Activated T-helper 17 cell treated with anti-CD3 and anti-CD28 coated beads, Interleukin-2, amount 50 U/mL, for 72 hours (primary cell): ENCODE results near the gene WDR7. TPM values are rescaled to one million over a fixed set of nuclear protein-coding genes. Genes with fewer than 3 reads are reported as not detected.

Source experiments
- ATAC-seq: fragments of 150-1000 bp; cut with Tn5 transposase; replicated peaks from 2 replicates; pipeline ENCODE4 v1.10.0; 2021; ENCODE audit warnings: mild to moderate bottlenecking, moderate library complexity
- H3K27ac Mint-ChIP-seq: one replicate; pipeline ENCODE4 v1.8.0; 2022; ENCODE audit warnings: mixed read lengths
- H3K27me3 Mint-ChIP-seq: one replicate; pipeline ENCODE4 v1.8.0; 2022; ENCODE audit warnings: mixed read lengths
- H3K36me3 Mint-ChIP-seq: one replicate; pipeline ENCODE4 v1.8.0; 2022; ENCODE audit warnings: low read depth, mild to moderate bottlenecking, mixed read lengths
- H3K4me1 Mint-ChIP-seq: one replicate; pipeline ENCODE4 v1.8.0; 2022; ENCODE audit warnings: mixed read lengths
- H3K4me3 Mint-ChIP-seq: one replicate; pipeline ENCODE4 v1.8.0; 2022; ENCODE audit warnings: mild to moderate bottlenecking, mixed read lengths
- H3K9me3 Mint-ChIP-seq: one replicate; pipeline ENCODE4 v1.8.0; 2022; ENCODE audit warnings: mixed read lengths
- total RNA-seq, 2 donors: library from RNA; stranded (reverse); gene quantifications; one replicate each; pipeline ENCODE4 v1.2.3, GENCODE V29; 2022

The WDR7 gene
- total RNA-seq, 2 donors from 2014 or later = 24.9 to 27.4 TPM

DNA sequence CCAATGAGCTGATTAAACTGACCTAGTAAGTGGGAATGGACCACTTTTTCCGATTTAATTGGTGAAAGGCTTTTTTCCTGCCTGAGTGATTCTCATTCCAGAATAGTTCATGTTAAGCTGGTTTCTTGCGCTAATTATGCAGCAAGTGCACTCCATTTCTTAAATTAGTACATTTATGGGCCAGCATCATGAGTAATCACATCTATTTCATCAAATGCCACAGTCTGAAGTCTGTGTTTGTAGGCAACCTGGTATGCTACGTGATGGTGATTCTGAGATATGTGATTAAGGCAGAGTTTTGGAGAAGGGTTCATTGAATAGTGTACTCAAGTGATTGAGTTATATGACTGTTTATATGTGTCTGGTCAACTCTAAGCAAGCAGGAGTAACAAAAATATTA is 367.7 kb downstream of the WDR7 start:
- Mint-ChIP-seq H3K27ac (no peak overlapping the region), H3K36me3 (peaks cover 36% of the 10 kb centered on the region), H3K27me3 (no peaks in the 10 kb centered on the region), H3K4me3 (no peak overlapping the region), H3K9me3 (no peaks in the 10 kb centered on the region), H3K4me1 (peaks cover 13% of the 10 kb centered on the region)
- ATAC-seq = no peak

DNA sequence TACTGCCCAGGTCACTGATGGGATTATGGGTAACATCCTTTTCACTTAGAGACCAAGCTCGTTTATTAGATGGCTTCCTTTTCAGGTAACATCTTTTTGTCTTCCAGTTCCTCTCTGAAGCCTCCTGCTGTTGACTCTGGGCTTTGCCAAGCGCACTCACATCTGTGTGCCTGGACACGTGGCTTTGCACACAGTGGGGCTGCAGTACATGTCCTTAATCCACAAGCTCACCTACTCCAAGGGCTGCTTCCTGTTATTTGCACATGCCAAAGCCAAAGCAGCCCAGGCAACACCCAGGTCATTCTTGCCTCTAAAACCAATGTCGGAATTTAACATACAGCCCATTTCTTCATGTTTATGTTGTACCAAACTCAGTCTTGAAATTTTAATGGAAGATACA is 371.6 kb downstream of the WDR7 start:
- ATAC-seq = no peak
- Mint-ChIP-seq H3K4me1 (peaks cover 4% of the 10 kb centered on the region), H3K36me3 (peaks cover 65% of the 10 kb centered on the region), H3K9me3 (no peaks in the 10 kb centered on the region), H3K27ac (peak overlapping the region; percentile 30), H3K4me3 (no peak overlapping the region), H3K27me3 (no peaks in the 10 kb centered on the region)

DNA sequence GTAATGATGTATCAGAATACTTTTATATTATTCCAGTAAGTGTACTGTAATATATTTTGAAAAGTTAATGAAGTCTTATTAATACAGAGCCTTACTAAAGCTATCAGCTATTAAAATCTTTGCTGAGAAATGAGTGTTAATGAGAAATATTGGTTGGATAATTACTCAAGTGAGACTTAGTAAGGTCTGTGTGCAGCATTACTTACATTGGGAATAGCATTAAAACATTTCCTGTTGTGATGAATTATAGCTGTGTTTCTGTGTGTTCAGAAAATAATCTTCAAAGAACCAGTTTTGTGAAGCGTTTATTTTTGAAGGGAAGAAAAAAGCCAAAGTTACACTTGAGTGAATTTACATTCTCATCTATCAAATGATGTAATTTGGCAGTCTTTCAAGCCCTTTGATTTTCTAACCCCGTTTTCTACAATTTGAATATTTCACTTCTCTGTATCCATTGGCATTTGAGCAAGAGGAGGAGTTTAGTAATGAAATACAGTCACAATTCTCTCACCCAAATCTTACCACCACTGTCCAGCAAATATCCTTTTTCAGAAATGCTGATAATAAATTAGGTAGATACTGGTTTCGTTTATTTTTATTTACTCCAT is 372.2 kb downstream of the WDR7 start:
- no peak for ATAC-seq
- Mint-ChIP-seq H3K4me3 (no peak overlapping the region), H3K27ac (no peak overlapping the region), H3K36me3 (peaks cover 72% of the 10 kb centered on the region), H3K27me3 (no peaks in the 10 kb centered on the region), H3K9me3 (no peaks in the 10 kb centered on the region), H3K4me1 (no peaks in the 10 kb centered on the region)

DNA sequence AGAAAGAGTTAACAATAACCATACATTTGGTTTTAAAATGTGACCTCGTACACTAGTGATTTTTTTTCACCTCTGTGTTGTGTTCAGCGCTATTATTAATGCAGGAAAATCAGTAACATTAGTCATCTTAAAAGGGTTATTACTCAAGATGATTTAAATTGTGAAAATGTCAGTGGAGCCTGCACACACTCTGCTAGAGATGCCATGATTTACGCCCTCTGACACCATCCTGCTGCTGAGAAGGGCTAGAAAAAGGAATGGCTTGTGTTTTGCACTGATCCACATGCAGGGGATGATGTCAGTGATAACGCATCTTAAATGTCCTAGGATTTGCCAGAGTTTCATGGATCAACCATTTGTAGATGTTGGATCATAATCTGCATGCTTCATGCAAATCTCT is 374.4 kb downstream of the WDR7 start:
- Mint-ChIP-seq H3K4me1 (no peaks in the 10 kb centered on the region), H3K9me3 (no peaks in the 10 kb centered on the region), H3K27me3 (no peaks in the 10 kb centered on the region), H3K36me3 (peaks cover 90% of the 10 kb centered on the region), H3K27ac (no peak overlapping the region), H3K4me3 (no peak overlapping the region)
- ATAC-seq = no peak

DNA sequence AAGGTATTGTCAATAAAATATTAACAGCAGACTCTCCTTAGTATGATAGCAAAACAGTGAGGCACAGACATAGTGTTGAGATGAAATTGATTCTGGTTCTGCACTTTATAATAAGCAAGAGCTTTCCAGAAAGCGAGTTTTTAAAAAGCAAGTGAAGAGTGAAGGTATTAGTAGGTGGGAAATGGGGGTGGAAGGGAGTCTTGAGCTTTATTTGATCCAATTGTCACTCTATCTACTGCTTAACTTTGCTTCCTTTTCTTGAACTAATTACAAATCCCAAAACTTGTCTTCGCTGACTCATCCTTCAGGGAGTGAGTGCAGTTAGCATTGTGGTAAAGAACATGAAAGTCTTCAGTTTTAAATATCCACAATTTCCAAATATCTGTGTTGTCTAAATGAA is 375.2 kb downstream of the WDR7 start:
- H3K27me3 Mint-ChIP-seq = no peaks in the 10 kb centered on the region
- no peak for ATAC-seq
- no peak overlapping the region for H3K27ac Mint-ChIP-seq
- H3K36me3 Mint-ChIP-seq = peaks cover 90% of the 10 kb centered on the region
- H3K9me3 Mint-ChIP-seq = no peaks in the 10 kb centered on the region
- no peaks in the 10 kb centered on the region for H3K4me1 Mint-ChIP-seq
- no peak overlapping the region for H3K4me3 Mint-ChIP-seq

DNA sequence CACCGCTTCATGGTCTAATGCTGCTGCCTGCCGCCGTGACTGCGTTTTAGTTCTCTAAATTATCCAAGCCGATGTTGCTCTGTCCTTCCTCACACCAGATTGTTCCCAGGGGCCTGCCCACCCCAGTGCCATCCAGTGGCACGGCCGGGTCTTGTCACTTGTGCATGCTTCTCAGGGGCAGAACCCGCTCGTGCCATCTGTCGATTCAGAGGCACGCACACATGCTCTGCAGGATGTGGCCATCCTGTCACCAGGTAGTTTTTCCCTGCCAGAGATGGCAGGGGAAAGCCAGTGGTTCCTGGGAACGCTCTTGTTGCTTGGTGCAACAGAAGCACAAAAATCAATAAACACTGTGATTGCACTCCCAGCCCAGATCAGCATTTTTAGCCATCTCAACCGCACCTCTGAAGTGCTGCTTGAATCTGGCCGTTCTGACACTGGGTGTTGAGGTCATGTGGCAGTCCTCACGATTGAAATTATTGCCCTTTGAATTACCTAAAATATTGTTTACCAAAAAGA is 376.1 kb downstream of the WDR7 start:
- no peaks in the 10 kb centered on the region for H3K27me3 Mint-ChIP-seq
- H3K4me3 Mint-ChIP-seq = no peak overlapping the region
- H3K27ac Mint-ChIP-seq = no peak overlapping the region
- peaks cover 90% of the 10 kb centered on the region for H3K36me3 Mint-ChIP-seq
- ATAC-seq = no peak
- H3K9me3 Mint-ChIP-seq = no peaks in the 10 kb centered on the region
- H3K4me1 Mint-ChIP-seq = no peaks in the 10 kb centered on the region

DNA sequence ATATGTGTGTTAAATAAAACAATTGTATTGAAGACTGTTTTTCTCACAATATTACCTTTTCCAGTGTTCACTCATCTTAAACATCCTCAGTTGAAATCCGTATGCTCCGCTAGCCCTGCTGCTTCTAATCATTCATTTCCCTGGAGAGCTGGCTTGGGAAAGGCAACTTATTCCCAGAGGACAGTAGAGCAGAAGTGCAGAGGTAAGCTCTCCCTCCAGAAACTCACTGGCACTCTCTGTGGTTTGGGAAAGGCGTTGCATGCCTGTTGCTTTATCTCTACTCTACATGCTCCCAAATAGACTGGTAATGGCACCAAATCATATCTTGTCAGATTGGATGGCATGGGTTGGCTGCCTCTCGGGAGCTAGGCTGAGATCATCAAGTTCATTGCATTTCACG is 378.6 kb downstream of the WDR7 start:
- no peak for ATAC-seq
- Mint-ChIP-seq H3K36me3 (peaks cover 72% of the 10 kb centered on the region), H3K4me3 (no peak overlapping the region), H3K4me1 (no peaks in the 10 kb centered on the region), H3K9me3 (no peaks in the 10 kb centered on the region), H3K27me3 (no peaks in the 10 kb centered on the region), H3K27ac (no peak overlapping the region)

DNA sequence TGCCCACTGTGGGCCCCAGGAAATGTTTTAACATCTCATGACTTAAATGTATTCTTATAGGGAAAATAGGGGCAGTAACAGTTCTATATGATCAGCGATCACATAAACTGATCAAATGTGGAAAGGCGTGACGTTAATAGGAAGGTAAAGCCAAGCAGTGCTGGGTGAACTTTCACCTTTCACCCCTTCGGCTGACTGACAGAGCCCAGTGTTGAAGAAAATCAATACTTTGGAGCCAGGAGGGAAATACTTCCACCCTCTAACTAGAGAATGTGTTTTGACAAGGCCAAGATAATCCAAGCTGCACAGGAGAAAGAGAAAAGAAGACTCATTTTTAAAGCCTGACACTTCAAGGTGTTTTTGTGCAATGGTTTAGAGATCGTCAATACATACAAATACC is 379.3 kb downstream of the WDR7 start:
- no peaks in the 10 kb centered on the region for H3K4me1 Mint-ChIP-seq
- H3K4me3 Mint-ChIP-seq = no peak overlapping the region
- no peak for ATAC-seq
- no peak overlapping the region for H3K27ac Mint-ChIP-seq
- peaks cover 67% of the 10 kb centered on the region for H3K36me3 Mint-ChIP-seq
- no peaks in the 10 kb centered on the region for H3K27me3 Mint-ChIP-seq
- peaks cover 3% of the 10 kb centered on the region for H3K9me3 Mint-ChIP-seq

DNA sequence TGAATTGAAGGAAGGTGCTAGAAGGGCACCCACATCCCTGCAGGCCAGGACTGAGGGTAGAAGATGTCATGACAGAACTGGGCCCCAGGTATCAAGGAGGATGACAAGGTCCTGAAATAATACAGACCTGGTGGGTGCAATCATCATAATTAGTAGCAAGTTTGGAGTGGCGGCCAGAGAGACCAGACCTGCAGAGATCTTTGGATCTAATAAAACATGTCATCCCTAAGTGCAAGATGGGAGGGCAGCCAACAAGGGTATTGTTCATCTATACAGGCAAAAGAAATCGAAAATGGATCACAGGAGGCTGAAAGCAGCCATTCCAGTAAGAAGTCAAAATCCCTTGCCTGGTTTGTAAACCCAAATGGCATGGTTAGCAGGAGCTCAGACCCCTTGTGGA is 384.4 kb downstream of the WDR7 start:
- Mint-ChIP-seq H3K4me1 (no peaks in the 10 kb centered on the region), H3K9me3 (peaks cover 4% of the 10 kb centered on the region), H3K4me3 (no peak overlapping the region), H3K36me3 (peaks cover 18% of the 10 kb centered on the region), H3K27me3 (no peaks in the 10 kb centered on the region), H3K27ac (no peak overlapping the region)
- ATAC-seq = no peak

DNA sequence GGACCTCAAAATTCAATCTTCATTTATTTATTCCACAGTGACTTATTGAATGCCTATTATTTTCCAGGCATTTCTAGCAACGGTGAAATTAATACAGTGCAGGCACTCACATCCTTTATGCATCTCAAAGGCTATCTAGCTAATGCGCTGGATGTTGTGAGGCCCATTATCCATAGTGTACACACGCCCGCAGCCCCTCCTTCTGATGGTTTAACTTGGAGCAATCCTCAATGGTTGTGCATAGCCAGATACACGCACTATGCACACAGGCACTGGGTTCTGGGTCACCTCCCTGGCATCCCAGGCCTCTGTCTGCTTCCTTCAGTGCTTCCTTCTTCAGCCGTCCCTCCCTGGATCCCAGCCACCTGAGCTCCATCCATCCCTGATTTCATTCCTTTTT is 387.2 kb downstream of the WDR7 start:
- ATAC-seq = no peak
- Mint-ChIP-seq H3K4me1 (no peaks in the 10 kb centered on the region), H3K4me3 (no peak overlapping the region), H3K36me3 (no peaks in the 10 kb centered on the region), H3K27ac (no peak overlapping the region), H3K9me3 (peaks cover 4% of the 10 kb centered on the region), H3K27me3 (no peaks in the 10 kb centered on the region)

DNA sequence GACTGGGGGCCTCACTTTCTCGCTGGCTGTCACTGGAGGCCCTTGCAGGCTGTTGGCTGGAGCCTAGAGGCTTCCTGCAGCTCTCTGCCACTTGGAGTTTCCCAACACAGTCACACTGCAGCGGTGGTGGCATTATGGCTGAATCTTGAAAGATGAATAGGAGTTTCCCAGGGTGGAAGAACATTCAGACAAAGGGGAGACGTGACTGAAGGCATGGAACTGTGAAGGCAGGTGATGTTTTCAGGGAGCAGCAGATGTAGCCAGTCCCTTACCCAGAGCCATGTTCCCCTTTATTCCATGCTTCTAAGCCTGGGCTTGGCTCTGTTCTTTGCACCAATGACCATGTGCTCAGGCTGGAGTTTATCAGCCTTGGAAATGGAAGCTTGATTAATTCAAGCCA is 389.0 kb downstream of the WDR7 start:
- Mint-ChIP-seq H3K27me3 (peaks cover 3% of the 10 kb centered on the region), H3K36me3 (no peaks in the 10 kb centered on the region), H3K27ac (no peak overlapping the region), H3K4me1 (no peaks in the 10 kb centered on the region), H3K9me3 (peaks cover 3% of the 10 kb centered on the region), H3K4me3 (no peak overlapping the region)
- no peak for ATAC-seq

DNA sequence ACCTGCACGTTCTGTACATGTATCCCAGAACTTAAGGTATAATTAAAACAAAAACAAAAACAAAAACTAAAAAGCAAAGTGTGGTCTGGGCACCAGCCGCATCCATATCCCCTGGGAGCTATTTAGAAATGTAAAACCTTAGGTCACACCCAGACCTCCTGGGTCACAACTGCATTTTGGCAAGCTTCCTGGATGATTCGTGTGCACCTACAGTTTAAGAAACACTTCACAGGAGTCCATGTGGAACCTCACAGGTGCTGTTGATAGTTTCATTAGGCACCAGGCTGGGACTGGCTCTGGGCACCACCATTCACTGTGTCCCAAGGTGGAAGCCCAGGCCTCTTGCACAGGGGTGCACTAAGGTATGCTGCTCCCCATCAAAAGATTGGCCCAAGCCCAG is 392.1 kb downstream of the WDR7 start:
- Mint-ChIP-seq H3K27me3 (peaks cover 3% of the 10 kb centered on the region), H3K4me3 (no peak overlapping the region), H3K27ac (no peak overlapping the region), H3K36me3 (no peaks in the 10 kb centered on the region), H3K4me1 (no peaks in the 10 kb centered on the region), H3K9me3 (no peaks in the 10 kb centered on the region)
- no peak for ATAC-seq

DNA sequence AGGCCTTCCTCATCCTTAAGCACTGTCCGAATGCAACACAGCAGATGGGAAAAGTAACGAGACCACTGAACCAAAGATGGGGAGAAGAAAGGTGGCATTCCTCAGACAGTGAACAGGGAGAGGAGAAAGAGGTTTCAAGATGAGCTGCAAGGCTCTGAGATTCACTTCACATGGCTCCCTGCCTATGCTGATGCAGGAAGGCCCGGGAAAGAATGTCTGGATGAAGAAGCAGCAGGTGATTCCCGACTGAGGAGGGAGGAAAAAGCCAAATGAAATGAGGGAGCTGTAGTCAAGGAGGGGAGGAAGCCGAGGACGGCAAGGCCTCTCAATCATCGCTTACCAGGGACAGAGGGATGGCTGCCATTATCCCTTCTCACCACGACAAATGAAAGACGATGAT is 397.2 kb downstream of the WDR7 start:
- H3K36me3 Mint-ChIP-seq = no peaks in the 10 kb centered on the region
- H3K9me3 Mint-ChIP-seq = no peaks in the 10 kb centered on the region
- no peak overlapping the region for H3K4me3 Mint-ChIP-seq
- H3K4me1 Mint-ChIP-seq = no peaks in the 10 kb centered on the region
- no peak for ATAC-seq
- H3K27ac Mint-ChIP-seq = no peak overlapping the region
- peaks cover 3% of the 10 kb centered on the region for H3K27me3 Mint-ChIP-seq

DNA sequence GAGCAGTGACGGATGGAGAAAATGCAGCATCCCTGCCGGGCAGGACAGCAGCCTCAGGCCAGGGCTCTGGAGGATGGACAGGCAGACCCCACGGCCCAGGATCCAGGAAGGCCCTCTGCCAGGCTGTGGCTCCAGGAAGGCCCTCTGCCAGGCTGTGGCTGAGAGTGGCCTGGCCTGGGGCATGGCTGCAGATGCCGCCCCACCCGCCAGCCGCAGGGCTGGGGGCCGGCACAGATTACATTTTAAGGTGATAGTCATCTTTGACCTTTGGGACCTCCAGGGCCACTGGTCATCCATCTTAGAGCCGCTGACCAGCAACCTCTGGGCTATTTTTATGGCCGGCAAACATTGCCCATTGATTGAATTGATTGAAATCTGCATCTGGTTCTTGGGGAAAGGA is 397.7 kb downstream of the WDR7 start:
- H3K36me3 Mint-ChIP-seq = no peaks in the 10 kb centered on the region
- no peaks in the 10 kb centered on the region for H3K4me1 Mint-ChIP-seq
- no peak overlapping the region for H3K27ac Mint-ChIP-seq
- no peak overlapping the region for H3K4me3 Mint-ChIP-seq
- no peak for ATAC-seq
- peaks cover 3% of the 10 kb centered on the region for H3K27me3 Mint-ChIP-seq
- no peaks in the 10 kb centered on the region for H3K9me3 Mint-ChIP-seq

DNA sequence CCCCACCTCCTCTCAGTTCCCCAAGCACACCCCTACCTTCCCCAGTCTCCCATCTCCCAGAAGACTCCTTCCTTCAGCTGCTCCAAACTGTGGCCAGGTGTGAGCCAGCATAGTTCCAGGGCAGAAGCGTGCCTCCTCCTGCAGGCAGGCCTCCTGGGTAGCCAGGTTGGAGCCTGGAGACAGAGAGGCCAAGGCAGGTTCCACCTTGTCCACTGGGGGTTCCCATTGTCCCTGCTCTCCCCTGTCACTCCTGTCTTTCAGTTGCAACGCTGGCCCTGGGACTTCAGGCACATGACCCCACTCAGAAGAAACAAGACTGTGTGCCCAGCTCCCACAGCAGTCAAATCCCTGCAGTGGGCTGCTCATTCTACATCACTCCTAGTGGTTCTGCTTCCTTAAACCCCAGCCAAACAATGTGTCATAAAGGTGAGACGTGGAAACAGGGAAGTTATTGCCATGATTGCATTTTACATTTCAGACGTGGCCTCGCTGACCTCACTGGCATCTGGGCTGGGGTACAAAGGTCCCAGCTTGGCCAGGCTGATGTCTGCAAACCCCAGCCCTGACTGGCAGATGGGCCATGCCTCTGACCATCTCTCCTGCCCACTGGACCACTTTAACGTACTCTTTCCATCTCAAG is 399.3 kb downstream of the WDR7 start:
- no peak for ATAC-seq
- Mint-ChIP-seq H3K36me3 (no peaks in the 10 kb centered on the region), H3K4me1 (no peaks in the 10 kb centered on the region), H3K4me3 (no peak overlapping the region), H3K9me3 (no peaks in the 10 kb centered on the region), H3K27ac (no peak overlapping the region), H3K27me3 (peaks cover 12% of the 10 kb centered on the region)
